Colonic mucosa (tissue), 4 donors: Measurements from ENCODE around the gene THAP10. TPM values are rescaled to one million over a fixed set of nuclear protein-coding genes. Genes with fewer than 3 reads are reported as not detected.
A peak's percentile ranks its signal among the peaks of the same experiment; 100 is the strongest.

ENCODE experiments used
- DNase-seq: peaks from one replicate; pipeline ENCODE4 v3.0.0-alpha.2; 2020
- H3K27ac ChIP-seq: fragments of 200-600 bp; one replicate; pipeline ENCODE4 v1.8.0; 2021
- H3K27me3 ChIP-seq: fragments of 200-600 bp; one replicate; pipeline ENCODE4 v1.8.0; 2021
- H3K36me3 ChIP-seq: fragments of 200-600 bp; one replicate; pipeline ENCODE4 v1.8.0; 2021
- H3K4me1 ChIP-seq: fragments of 200-600 bp; one replicate; pipeline ENCODE4 v1.8.0; 2021; ENCODE audit warnings: mild to moderate bottlenecking
- H3K4me3 ChIP-seq: fragments of 200-600 bp; one replicate; pipeline ENCODE4 v1.8.0; 2021
- H3K9ac ChIP-seq, 2 donors: one replicate each; pipeline ENCODE4 v1.7.0; 2013; ENCODE audit warnings: control low read depth in 2 of 2, low read depth in 2 of 2, low read length in 2 of 2
- H3K9me3 ChIP-seq: fragments of 200-600 bp; one replicate; pipeline ENCODE4 v1.8.0; 2021
- intact Hi-C: fragments of 100-400 bp; cut with DNase I; formaldehyde crosslinking; loops from one replicate; pipeline ENCODE4 v1.14.1; 2022
- total RNA-seq, 2 donors: library from RNA; stranded (reverse); fragmentation: NEBNext Ultra II Directional in 1 of 2; extraction: Animal tissue kit (Norgen Biotek cat#: 25700) in 1 of 2; gene quantifications; one replicate each; pipeline ENCODE4 v1.2.1, GENCODE V29; 2021
- TF ChIP-seq, protein P1 (sequence below): fragments of 200-600 bp; IDR thresholded peaks from one replicate; pipeline ENCODE4 v1.8.0; 2022; ENCODE audit warnings: antibody characterized with exemption, mild to moderate bottlenecking
- donor health status: healthy.
- donor health status: DM: no; HTN: no; CAD: no.
- donor health status: DM: no; HTN: no; CAD: no.

Gene THAP10
- total RNA-seq, result 1 to 10 TPM; 2.3 to 5.0 TPM

DNA sequence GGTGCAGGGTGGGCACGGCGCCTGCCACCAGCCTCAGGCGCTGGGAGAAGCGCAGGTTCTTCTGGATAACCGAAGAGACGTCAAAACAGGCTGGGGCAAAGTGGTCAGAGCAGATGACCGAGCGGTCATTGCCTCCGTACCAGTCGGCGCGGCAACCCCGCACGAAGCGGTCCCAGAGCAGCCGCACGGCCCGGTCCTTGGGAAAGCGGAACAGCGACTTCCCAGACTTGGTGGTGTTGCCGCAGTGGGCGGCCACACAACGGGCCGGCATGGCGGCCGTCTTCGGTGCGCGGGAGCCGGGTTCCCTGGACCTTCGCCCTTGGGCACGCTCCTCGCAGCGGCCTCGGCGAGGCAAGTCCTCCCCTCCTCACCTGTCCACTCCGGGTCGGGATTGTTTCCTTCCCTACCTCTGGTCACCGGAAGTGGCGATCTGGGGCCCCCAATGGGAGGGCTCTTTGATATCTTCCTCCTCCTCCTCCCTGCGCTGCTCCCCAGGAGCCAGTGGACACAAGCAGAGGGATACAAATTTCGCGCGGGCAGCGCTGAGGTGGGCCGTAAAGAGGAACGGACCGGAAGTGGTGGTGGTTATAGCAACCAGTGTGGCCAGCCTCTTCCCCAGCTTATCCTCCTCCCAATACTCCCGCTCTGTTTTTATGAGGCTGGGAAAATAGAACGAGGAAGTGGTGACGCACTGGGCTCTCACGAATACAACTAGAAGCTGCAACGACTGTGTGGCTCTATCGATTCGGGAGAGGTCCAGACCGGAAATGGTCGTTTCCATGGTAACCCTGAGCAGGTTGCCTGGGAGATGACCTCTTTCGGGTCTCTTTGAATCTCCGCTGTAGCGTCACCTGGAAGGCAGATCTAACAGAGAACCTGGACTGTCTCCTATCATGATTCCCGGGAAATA, at the start of gene THAP10, which contains the start of gene LRRC49:
TSS of gene THAP10 (minus strand) at position 432 of the 910 bp plus-strand sequence. CDS start at position 271, 161 bp downstream.
TSS of gene LRRC49 (plus strand) at position 825 of the 910 bp plus-strand sequence. CDS start at position 894, 69 bp downstream.
- intact Hi-C loops, result no loop called here
- TF ChIP-seq, protein P1, sequence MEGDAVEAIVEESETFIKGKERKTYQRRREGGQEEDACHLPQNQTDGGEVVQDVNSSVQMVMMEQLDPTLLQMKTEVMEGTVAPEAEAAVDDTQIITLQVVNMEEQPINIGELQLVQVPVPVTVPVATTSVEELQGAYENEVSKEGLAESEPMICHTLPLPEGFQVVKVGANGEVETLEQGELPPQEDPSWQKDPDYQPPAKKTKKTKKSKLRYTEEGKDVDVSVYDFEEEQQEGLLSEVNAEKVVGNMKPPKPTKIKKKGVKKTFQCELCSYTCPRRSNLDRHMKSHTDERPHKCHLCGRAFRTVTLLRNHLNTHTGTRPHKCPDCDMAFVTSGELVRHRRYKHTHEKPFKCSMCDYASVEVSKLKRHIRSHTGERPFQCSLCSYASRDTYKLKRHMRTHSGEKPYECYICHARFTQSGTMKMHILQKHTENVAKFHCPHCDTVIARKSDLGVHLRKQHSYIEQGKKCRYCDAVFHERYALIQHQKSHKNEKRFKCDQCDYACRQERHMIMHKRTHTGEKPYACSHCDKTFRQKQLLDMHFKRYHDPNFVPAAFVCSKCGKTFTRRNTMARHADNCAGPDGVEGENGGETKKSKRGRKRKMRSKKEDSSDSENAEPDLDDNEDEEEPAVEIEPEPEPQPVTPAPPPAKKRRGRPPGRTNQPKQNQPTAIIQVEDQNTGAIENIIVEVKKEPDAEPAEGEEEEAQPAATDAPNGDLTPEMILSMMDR, result no peak
- DNase-seq, result peak; percentile 89
- H3K27ac ChIP-seq, result peak within 1 kb of the TSS; percentile 71
- no peaks in the 10 kb centered on the region for H3K9me3 ChIP-seq
- H3K36me3 ChIP-seq, result no peaks in the 10 kb centered on the region
- H3K27me3 ChIP-seq, result no peaks in the 10 kb centered on the region
- peak within 1 kb of the TSS; percentile 57 to 68 for H3K9ac ChIP-seq
- peak within 1 kb of the TSS; percentile 73 for H3K4me3 ChIP-seq
- H3K4me1 ChIP-seq, result no peaks in the 10 kb centered on the region

DNA sequence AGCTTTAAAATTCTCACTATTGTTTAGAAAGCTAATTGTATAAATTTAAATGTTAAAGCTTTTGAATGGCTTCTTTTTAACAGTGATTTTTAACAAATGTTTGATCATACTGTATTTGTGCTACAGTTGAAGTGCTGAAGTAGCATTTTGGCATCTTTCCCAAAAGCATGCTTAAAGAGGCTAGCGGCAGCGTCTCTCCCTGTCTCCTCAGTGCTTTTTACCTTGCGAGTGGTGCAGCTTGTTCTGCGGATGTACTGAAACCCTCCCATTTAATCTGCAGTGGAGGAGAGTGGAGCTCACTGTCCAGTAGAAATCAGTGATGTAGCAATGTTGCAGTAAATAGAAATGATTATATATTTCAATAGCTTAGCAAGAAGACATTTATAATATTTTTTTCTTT, 44.1 kb upstream of the THAP10 start:
- Histone ChIP-seq H3K9me3 (no peaks in the 10 kb centered on the region), H3K27ac (no peak overlapping the region), H3K4me3 (no peak overlapping the region), H3K36me3 (no peaks in the 10 kb centered on the region), H3K4me1 (no peaks in the 10 kb centered on the region), H3K27me3 (no peaks in the 10 kb centered on the region), H3K9ac (no peak overlapping the region)
- DNase-seq, result no peak
- TF ChIP-seq, protein P1, result no peak
- intact Hi-C loops, result no loop called here

DNA sequence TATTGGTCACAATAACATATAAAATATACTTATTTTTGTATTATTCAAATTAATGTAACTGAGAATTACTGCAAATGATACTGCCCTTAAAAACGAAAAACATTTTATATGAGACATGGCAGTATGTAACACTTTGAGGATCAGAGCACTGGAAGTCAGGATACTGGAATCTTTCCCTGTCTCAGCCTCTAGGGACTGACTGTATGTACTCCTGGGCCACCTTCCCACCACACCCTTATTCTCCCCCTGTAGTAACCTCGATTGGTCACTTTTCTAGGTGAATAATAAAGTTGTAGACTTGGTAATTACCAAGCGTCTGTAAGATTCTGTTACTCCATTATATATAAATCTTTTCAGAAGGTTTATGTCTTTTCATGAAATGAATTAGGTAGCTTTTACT, 43.4 kb upstream of the THAP10 start:
- no peaks in the 10 kb centered on the region for H3K36me3 ChIP-seq
- no peaks in the 10 kb centered on the region for H3K9me3 ChIP-seq
- no peak for DNase-seq
- H3K27me3 ChIP-seq, result no peaks in the 10 kb centered on the region
- no peak overlapping the region for H3K4me3 ChIP-seq
- no peaks in the 10 kb centered on the region for H3K4me1 ChIP-seq
- intact Hi-C loops, result no loop called here
- TF ChIP-seq, protein P1, result no peak
- H3K9ac ChIP-seq, result no peak overlapping the region
- H3K27ac ChIP-seq, result no peak overlapping the region

DNA sequence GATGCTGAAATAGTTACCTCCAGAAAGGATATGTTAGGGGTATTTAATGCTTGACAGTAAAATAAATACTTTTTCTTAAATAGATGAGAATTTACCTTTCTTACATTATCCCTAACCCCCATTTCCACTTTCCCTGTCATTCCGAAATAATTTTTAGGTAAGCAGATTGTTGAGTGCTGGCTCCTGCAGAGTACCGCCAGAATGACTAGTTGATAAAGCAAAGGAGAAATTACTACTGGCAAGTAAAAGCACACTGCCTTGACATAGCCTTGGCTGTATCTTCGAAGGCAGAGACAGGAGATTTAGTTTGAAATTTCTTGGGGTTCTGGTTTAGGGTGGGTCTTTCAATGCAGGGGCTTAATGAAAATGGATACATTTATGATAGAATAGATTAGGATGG, 41.2 kb upstream of the THAP10 start:
- no peak for DNase-seq
- intact Hi-C loops, result no loop called here
- no peak overlapping the region for H3K27ac ChIP-seq
- no peak overlapping the region for H3K9ac ChIP-seq
- H3K4me3 ChIP-seq, result no peak overlapping the region
- TF ChIP-seq, protein P1, result no peak
- no peaks in the 10 kb centered on the region for H3K4me1 ChIP-seq
- H3K9me3 ChIP-seq, result no peaks in the 10 kb centered on the region
- H3K27me3 ChIP-seq, result no peaks in the 10 kb centered on the region
- no peaks in the 10 kb centered on the region for H3K36me3 ChIP-seq

DNA sequence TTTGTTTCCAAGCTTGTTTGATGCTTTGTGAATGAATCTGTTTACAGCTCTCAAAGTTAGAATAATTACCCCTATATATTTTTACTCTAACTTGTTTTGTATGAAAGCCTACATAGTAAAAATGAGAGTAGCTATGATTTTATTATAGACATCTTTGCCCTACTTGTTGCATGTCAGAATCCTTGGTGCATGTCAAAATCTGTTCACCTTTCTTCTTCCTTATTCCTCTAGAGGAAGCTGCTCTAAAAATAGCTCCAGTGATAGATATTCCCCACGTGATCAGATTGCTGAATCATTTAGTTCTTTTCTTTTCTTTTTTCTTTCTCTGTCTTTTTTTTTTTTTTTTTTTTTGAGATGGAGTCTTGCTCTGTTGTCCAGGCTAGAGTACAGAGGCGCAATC, 40.2 kb upstream of the THAP10 start:
- Histone ChIP-seq H3K9me3 (no peaks in the 10 kb centered on the region), H3K9ac (no peak overlapping the region), H3K27ac (no peak overlapping the region), H3K4me3 (no peak overlapping the region), H3K36me3 (no peaks in the 10 kb centered on the region), H3K4me1 (no peaks in the 10 kb centered on the region), H3K27me3 (no peaks in the 10 kb centered on the region)
- no peak for DNase-seq
- intact Hi-C loops, result no loop called here
- TF ChIP-seq, protein P1, result no peak
